ENCODE results near the gene SH3GL3.

SH3GL3 gene

DNA sequence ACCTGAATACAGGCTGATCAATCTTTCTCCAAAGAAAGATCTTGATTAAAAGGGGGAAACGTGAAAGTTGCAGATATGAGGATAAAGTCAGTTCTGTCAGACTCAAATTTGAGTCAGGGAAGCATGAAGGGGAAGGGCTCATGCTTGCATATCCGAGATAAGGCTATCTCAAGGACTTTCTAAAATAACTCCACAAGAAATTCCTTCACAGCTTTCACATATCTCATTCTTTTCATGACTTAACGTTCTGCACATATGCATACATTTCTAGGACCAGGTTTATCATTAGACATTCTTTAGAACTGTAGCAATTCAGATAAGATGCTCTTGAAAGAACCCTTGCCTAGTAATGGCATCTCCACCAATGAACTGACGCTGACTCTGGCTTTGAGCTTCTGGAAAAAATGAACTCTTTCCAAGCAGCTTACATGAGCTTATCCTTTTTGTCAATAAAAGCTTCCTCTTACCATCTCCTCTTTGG lies 15.9 kb downstream of the SH3GL3 start:
- no peak for DNase-seq

DNA sequence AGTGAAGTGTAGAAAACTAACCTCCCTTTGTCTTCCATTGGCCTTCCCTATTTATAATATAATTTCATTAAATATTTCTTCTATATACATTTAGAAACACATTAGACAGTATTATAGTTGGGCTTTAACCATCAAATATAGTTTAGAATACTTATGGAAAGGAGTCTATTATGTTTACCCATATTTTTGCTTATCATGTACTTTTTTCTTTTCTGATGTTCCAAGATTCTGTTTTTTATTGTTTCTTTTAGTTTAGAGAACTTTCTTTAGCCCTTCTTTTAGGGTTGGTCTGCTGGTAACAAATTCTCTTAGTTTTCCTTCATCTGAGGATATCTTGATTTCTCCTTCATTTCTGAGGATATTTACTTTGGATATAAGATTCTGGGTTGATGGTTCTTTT lies 23.7 kb downstream of the SH3GL3 start:
- DNase-seq, result no peak

DNA sequence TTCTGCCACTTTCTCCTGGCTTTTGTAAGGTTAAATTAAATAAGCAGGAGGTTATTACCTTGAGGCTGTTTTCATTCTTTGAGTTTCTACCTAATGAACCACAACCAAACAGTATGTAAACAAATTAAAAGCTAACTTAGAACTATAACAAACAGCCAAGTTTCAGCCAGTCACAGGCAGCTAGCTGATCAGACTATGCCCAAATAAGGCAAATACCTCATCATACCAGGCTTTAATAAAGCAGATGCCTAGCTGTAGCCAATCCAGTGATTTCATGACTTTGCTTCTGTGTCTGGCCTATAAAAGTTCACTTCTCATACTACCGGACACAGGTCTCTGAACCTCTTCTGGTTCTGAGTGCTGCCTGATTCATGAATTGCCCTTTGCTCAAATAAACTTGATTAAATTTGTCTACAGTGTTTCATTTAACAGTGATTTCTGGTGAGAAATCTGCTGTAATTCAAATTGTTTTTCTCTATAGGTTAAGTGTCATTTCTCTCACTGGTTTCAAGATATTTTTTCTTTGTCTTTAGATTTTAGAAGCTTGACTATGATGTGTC lies 24.2 kb downstream of the SH3GL3 start:
- no peak for DNase-seq

DNA sequence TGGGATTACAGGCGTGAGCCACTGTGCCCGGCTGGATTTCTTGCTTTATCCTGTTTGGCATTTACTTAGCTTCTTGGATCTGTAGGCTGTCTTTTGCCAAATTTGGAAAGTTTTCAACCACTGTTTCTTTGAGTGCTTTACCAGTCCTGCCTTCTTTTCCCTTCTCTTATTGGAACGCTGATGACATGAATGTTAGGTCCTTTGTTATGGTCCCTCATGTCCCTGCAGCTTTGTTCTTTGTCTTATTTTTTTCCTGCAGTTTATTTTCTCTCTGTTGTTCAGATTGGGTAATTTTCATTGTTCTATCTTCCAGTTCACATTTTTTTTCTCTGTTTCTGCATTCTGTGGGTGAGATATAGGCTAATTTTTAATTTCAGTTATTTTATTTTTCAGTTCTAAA lies 25.0 kb downstream of the SH3GL3 start:
- DNase-seq, result no peak

DNA sequence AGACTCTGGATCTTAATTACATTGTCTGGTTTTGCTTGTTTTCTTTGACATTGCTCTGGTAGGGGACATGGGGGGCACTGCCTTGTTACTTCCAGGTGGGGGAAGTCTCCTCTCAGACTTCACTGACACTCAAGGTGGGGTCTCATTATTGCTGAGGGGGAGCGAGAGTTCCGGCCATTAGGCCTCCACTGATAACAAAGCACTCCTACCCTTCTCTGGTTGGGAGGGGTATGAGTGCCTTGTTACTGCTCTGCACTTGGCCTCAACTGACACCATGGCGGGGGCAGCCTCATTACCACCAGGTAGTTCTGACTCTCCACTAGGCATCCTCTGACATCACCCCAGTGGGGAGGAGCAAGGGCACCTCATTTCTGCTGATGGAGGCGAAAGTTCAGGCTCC lies 25.7 kb downstream of the SH3GL3 start:
- DNase-seq, result no peak

DNA sequence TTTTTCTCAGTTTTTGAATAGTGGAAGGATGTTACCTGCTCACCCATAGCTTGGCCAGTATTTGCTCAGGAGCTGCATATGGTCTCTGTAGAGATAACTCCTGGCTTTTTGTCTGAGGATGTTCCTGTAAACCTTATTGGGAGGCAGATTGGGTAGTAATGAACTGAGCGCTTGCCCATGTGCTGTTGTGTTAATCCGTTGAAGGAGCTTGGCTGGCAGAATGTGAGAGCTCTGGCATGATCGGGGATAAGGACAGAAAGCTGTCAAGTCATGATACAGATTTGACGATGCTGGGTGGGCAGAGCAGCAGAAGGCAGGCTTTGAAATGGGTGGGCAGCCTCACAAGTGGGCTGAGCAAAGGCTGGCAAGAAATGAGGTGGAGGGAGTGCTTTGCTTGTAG lies 27.4 kb downstream of the SH3GL3 start:
- DNase-seq, result no peak

DNA sequence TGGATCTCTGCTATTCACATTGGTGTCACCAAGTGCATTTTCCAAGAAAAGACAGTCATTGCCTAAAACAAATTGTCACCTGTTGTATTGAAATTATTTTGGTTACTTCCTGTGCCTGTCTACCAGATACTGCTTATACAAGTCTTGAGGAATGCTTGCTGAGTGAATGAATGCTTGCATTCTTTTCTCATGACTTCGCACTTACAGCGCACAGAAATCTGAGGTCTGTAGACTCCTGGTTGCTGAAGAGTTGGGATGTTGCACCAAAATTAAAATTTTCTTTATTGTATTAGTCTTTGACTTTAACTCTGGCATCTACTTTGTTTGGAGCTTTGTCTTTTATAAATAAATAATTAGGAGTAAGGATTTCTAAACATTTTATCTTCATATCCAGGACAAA lies 28.4 kb downstream of the SH3GL3 start:
- DNase-seq, result no peak

DNA sequence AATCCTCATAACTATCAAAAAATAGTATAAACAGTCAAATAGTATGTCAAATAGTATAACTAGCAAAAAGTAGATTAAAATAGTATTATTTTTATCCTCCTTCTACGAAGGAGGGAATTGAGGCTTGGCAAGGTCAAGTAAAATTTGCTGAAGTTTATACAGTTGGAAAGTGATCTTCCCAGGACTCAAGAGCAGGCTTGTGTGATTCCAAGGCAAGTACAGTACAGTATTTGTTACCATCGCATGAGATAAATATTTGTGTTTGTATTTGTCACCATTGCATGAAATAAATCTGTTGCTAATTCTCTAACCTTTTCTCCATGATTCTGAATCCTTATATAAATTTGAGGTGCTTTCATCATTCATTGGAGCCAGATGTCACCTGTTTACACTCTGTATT lies 28.9 kb downstream of the SH3GL3 start:
- no peak for DNase-seq

DNA sequence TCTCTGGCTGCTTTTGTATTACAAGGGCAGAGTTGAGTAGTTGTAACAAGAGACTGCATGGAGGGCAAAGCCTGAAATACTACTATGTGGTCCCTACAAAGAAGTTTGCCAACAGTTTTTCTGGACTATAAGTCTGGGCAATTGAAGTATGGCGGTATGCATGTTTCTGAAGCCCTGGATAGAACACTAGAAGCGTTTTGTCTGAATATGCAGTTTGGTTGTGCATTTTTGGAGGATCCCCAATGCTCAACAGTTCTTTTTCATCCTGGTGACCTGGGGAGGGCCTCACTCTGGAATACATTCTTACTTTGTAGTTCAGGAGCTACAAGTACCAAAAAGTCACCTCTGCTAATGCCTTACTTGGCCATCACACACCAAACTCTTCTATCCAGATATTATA lies 29.6 kb downstream of the SH3GL3 start:
- no peak for DNase-seq

DNA sequence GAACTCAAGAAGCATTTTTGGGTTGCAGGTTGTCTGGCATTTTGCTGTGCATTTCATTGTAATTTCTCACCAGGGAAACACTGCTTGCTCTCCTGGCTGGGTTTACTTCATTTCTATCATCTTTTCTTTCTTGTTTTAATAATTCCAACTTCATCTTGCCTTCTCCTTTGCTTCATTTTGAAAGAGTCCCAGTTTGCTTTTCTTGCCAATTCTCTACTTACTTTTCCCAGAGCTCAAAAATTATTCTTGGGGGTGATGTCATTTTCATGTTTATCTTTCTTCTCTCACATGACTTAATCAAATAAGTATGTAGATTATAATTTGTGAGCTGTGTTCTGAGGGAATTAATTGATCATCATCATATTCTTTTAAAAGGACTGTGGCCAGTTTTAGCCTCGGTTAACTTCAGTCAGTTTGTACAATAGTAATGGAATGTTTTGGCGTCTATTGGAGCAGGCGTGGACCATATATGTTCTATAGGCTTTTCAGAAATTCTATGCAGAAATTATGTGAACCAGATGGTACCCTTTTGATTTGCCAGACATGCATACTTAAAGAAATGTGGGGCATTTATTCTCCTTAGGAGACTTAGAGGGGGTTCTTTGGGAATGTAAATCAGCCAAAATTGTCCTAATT lies 30.1 kb downstream of the SH3GL3 start:
- DNase-seq, result no peak

DNA sequence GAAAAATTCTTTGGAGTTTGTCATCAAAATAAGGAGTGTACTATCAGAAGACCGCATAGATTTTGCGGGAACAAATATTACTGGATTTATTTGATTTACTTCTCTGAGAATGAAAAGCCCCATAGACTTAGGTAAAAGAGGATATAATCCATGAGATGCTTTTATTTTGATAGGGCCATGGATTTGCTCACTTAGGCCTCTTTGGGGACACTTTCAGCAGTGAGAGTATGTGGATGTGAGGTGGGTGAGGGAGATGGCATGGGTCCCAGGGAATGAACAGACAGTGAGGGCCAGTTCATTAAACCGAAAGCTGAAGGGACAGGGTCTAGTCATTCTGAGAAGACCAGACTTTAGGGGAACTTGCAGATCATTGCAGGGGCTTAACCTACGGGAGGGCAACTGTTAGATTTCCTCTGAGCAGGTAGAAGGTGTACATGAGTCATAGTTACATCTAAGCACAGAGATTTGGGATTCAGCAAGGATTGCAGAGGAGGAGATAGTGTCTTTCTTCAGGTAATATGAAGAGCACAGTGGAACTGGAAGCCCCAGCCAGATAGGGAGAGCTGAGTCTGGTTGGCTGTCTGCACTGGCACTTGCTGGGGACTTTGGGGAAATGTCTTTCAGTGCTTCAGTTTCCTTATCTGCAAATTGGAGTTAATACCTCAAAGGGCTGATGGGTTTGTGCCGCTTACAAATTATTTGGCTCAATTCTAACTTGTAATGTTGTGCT lies 30.8 kb downstream of the SH3GL3 start:
- no peak for DNase-seq

DNA sequence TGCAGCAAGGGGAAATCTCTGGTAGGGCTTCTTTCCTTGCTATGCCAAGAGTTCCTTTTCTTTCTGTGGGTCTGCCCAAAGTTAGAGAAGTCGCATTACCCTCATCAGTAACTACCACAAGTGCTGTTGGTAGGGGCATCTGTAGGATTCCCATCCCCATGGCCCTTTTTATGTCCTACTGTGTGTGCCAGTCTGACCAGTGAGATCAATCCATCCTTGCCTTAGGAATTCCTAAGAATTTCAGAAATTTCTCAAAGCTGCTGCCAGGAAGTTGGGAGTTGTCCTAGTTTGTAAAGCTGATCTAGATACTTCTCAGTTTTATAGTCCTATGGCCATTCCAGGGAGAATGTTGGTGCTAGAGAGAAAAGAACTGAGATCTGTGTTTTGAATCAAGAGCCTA lies 36.5 kb downstream of the SH3GL3 start:
- no peak for DNase-seq

DNA sequence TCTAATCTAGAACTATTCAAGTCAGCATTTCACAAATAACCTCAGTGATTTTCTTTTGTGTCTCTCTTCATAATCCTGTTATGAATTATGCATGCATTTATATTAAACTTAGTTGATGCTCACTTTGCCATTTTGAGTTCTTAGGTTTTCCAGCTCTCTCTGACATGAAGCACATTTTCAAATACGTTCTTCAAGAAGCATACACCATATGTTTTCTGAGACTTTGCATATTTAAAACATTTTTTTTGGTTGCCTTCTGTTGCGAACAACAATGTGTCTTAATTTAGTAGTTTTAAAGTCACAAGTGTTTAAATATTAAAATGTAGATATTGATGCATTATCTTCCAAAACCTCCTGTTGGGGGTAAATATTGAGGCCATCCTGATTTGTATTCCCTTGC lies 37.5 kb downstream of the SH3GL3 start:
- no peak for DNase-seq

DNA sequence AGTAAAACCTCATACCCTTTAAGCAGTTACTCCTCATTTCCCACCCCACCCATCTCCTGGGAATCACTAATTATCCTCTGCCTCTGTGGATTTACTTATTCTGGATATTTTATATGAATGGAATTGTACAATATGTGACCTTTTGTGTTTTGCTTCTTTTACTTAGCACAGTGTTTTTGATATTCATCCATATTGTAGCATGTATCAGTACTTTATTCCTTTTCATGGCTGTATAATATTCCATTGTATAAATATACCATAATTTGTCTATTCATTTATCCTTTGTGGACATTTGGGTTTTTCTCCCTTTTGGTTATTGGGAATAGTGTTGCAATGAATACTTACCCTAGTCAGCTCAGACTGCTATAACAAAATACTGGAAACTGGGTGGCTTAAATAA lies 39.2 kb downstream of the SH3GL3 start:
- DNase-seq, result no peak

DNA sequence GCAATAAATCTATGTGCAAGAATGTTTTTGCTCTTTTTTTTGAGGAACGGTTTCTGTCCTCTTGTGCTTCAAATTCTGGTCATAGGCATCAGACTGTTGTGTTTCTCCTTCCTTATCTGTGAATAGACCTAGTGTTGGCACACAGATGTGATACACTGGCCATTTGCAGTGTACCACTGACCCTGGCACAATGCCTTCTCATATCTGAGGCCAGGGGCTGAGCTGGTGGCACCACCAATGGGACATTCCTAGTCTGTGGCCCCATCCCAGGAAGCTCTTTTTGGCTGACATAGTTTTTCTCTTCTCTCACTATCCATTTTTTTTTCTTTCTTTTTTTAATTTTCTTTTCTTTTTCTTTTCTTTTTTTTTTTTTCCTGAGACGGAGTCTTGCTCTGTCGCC lies 40.4 kb downstream of the SH3GL3 start:
- DNase-seq, result no peak

DNA sequence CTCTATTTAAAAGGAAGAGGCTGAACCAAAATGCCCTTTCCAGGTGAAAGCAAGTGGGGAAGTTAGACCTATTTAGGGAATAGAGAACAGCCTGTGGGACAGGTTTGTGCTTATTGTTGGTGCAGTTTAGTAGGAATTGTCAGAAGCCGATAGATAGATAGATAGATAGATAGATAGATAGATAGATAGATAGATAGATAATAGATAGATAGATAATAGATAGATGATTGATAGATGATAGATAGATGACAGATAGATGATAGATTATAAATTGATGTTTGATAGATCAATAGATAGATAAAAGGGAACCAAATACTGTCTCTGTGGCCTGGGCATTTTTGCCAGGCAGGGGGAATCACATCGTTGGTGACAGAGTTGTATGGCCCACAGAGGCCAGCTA lies 42.5 kb downstream of the SH3GL3 start:
- DNase-seq, result no peak

DNA sequence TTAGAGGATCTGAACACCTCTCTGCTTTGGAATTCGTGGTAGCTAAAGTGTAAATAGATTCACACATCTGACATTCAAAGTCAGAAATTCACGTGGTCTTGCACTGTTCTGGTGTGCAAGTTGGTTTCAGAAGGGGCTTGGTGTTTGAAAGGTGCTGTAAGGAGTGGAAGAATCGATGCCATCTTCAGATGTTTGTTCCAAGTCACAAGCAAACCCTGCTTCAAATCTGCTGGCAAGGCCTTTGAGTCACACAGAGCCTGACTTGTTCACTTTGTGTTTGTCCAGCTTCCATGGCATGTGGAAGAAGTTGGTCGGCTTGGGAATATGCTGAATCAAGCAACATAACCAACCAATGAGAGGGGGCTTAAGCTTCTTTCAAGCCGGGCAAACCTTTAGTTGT lies 44.3 kb downstream of the SH3GL3 start:
- DNase-seq, result no peak

DNA sequence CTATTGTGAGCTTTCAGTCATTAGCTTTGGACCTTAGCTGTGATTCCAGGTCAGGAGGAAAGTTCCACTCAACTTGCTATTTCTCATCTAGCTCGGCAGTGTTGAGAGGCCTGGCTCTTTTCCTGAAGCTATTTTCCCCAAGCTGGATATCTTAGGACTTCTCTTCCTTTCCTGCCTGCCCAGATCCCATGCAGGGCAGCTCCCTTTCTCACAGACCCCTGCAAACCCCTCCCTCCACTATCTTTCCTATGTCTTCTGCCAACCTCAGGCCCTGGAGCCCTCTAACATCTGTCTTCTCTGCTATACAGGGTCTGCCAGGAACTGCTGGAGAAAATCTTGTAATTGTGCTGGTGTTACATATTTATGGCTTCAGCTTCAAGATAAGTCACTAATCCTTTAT lies 49.6 kb downstream of the SH3GL3 start:
- no peak for DNase-seq

DNA sequence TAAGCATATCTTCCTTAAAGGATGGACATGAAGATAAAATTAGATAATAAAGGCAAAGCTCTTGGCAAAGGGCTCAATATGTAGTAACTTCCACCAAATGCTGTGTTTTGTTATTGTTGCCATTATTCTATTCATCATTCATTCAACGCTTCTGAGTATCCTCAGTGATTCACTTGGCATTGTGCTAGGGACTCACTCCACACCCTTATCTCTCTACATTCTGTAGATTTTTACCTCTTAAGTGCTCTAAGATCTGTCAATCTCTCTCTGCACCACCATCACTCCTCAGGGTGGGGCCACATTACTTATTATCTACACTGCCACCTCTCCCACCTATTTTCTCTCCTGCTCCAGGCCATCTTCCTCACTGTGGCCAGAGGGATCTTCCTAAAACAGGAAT lies 51.2 kb downstream of the SH3GL3 start:
- DNase-seq, result no peak

DNA sequence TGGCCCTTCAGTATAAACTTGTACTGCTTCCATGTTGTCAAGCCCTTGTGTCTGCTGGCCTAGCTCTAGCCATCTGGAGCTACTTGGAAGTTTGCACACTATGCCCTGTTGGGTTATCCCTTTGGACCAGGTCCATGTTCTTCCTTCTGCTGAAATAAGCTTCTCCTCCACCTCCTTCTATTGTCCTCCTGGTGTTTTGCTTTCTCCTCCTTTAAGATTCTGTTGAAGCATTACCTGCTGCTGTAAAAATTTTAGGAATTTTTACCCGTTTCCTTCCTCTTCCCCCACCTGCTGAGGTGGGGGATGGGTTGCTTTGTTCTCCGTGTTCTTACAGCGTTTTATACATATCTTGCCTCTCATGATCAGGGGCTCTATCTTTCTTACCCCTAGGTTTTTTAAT lies 51.7 kb downstream of the SH3GL3 start:
- no peak for DNase-seq

DNA sequence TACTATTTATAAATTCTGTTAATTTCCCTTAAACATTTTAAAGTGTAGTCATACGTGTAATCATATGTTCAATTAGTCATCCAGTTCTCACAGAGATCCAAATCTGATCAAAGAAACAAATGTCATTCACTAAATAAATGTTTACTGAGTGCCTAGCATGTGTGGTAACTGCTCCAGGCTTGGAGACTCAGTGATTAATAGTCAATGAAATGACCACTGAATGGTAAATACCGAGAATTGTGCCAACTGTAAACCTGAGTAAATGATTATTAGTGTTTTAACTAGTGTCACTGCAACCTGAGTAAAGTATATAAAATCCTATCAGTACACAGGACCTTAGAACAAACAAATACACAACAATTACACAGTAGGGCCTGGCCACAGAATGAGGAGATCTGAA lies 52.3 kb downstream of the SH3GL3 start:
- DNase-seq, result no peak

DNA sequence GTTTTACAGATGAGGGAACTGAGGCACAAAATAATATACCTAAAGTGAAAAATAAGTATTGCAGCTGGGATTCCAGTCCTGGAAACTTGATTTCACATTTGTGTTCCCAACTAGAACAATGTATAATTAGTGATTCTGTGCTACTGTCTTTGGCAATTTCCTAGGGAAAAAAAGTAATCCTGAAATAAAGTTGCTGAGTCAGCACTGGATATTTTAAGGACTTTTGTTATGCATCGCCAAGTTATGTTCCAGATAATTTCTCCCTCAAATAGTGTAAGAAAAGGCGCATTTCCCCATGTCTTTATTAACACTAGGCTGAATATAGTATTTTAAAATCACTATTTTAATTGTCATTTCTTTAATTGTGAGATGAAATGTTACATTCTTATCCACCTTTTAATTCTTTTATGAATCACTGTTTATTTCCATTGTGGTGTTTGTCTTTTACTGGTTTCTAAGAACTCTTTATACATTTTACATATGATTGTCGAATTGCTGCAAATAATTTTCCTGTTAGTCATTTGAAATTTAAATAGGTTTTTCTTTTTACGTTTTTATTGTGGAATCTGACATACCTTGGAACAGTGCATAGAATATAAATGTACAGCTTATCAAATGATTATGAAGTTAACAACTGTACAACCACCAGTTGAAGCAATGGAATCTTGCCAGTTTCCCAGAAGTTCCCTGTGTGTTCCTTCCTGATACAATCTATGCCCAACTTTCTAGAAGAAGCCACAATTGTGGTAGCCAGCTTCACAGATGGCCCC lies 56.6 kb downstream of the SH3GL3 start:
- DNase-seq, result no peak

DNA sequence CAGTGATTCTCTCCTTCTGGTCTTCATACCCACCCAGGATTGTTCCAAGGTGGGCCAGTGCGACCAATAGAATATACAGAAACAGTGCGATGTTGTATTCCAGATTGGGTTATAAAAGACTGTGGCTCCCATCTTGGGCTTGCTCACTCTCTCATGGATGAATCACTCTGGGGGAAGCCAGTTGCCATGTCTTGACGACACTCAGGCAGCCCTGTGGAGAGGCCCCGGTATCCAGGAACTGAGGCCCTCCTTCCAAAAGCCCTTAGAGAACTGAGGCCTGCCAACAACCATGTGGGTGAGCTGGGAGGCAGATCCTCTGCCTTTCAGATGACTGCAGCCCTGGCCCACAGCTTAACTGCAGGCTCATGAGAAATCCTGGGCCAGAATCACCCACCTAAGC lies 57.2 kb downstream of the SH3GL3 start:
- DNase-seq, result no peak

DNA sequence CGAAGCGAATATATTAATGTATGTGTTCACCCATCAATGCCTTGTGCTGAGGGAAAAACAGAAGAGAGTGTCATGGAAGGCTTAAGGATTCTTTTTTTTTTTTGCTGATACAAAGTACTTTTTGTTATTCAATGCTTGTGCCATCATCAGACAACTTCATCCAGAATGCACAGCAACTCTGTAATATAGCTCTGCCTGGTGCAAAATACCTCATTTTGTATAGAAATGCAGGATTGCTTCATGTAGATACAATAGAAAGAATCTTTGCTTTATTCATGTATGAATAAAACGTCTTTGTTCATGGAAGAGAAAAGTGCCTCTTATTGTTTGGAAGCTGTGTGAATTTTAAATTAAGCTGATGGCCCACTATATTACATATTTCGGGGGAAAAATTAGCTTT lies 62.9 kb downstream of the SH3GL3 start:
- no peak for DNase-seq
